NCI-H2029 (cell line): ENCODE measurements around the gene RHBDD1.

Experiments used
- DNase-seq: peaks from one replicate; lab custom pipeline; 2025; lab: John Stamatoyannopoulos, UW

Gene RHBDD1

GRCh38 chr2:226845386-226846116 is 9.7 kb downstream of the RHBDD1 start:
- no peak for DNase-seq

GRCh38 chr2:226847090-226847489 is 11.2 kb downstream of the RHBDD1 start:
- DNase-seq = no peak

DNA sequence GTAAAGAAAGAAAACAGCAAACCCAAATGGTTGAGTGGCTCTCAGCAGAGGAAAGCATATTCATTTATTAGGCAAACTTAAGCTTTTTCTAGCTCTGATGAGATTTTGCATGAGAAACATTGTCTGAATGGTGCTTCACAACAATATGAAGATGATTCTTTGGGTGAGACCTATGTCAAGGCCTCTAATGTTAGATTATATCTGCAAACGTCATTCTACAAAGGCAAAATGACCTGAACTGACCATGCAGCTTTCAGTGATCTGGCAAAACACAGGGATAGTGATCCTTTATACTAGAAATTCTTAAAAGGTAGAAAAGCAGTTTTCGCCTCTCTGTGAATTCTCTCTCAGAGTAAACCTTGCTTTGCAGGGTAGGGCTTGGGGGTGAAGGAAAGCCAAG is 11.7 kb downstream of the RHBDD1 start:
- no peak for DNase-seq

GRCh38 chr2:226849349-226849748 is 13.5 kb downstream of the RHBDD1 start:
- no peak for DNase-seq

DNA sequence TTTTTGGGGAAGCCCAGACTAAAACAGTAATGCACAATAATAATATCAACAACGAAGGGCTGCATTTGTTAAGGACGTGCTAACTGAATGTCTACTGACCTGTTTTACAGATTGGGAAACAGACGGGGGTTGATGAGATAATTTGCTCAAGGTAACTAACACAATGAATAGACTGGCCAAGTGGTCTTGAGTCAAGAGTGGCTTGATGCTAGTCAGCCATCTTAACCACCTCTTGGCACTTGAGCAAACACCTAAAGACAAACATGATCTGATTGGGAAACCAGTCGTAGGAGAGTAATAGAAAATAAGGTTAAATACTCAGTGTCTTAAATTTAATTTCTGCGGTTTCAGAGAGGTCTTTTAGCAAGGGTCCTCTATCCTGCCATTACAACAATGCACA is 14.2 kb downstream of the RHBDD1 start:
- no peak for DNase-seq

DNA sequence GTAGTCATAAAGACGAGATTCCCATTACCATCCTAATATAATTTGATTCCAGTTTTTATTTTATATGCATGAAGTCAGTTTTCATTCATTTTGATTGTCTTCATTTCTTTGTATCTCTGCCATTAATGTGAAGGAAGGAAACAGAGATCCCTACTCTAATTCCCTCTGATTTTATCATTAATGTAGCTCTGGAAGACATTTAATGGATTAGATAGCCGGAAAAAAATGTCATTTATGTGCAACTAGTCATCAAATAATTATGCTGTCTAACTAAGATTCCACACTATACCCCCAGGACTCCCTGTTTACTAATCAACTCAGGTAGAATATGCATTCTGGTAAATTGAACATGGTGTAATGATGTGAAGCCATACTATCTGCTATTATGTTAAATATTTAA is 19.9 kb downstream of the RHBDD1 start:
- no peak for DNase-seq

DNA sequence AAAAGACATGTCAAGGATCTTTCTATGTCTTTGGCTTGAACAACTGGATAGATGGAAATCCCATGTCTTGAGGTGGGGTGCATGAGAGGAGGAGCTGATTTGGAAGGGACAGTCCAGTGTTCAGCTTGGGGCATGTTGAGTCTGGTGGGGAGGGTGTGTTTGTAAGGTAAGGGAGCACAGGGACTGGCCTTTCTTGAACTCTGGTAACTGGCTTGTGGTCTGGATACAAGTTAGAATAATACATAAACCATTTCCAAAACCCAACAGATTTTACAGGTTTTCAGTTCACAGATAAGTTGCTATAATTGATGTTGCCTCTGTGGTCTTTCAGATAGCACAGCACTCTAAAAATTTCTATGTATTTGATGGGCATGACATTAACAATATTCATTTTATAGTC is 24.2 kb downstream of the RHBDD1 start:
- DNase-seq = no peak

DNA sequence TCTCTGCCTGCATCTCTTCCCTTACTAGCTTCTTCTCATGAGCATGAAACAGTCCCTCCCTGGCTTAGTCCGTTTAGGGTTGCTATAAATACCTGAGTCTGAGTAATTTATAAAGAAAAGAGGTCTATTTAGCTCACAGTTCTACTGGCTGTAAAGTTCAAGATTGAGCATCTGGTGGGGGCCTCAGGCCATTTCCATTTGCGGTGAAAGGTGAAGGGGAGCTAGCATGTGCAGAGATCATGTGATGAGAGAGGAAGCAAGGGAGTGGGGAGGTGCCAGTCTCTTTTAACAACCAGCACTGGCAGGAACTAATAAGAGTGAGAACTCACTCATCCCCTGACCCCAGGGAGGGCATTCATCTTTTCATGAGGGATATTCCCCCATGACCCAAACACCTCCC is 26.8 kb downstream of the RHBDD1 start:
- DNase-seq = no peak

- no peak for DNase-seq
Measured at GRCh38 chr2:226865273-226865672, 29.4 kb downstream of the RHBDD1 start.

GRCh38 chr2:226865710-226866109 is 29.9 kb downstream of the RHBDD1 start:
- DNase-seq = no peak

DNA sequence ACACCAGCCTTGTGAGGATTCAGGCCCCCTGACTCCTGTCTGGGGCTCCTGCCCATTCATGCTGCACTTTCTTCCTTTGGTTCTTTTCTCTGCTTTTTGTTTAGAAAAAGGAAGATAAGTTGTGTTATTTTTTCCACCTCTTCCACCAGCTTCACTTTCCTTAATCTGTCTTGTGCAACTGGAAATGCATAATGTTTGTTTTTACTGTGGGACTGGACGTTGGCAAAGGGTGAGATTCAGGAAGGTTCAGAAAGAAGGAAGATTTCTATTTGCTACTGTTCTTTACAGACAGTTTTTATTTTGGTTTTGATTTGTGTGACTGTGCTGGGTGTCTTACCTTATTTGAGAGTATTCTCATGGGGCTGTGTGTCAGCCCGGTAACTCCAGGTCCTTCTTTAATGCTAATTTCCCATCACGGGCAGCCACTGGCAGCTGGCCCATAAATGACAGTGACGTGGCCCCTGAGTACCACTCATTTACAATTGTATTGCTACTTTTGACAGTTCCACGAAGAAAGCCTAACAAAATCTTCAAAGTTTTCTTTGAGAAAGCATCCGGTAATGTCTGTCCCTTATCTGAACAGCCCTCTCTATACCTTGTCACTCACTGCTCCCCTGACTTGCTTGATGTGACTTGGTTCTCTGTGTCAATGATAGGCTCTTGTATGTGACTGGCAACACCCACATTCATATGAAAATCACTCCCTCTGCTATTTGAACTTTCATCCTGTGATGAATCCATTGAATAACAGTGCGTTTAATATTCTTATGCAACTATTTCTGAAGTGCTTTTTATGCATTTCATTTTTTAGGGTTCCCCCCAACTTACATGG is 32.7 kb downstream of the RHBDD1 start:
- DNase-seq = no peak

- DNase-seq = no peak
Measured at GRCh38 chr2:226869371-226869770, 33.5 kb downstream of the RHBDD1 start.

- DNase-seq = no peak
Measured at GRCh38 chr2:226873051-226873620, 37.3 kb downstream of the RHBDD1 start.

GRCh38 chr2:226873826-226874225 is 38.0 kb downstream of the RHBDD1 start:
- no peak for DNase-seq

- no peak for DNase-seq
Measured at GRCh38 chr2:226874749-226875148, 38.9 kb downstream of the RHBDD1 start.

DNA sequence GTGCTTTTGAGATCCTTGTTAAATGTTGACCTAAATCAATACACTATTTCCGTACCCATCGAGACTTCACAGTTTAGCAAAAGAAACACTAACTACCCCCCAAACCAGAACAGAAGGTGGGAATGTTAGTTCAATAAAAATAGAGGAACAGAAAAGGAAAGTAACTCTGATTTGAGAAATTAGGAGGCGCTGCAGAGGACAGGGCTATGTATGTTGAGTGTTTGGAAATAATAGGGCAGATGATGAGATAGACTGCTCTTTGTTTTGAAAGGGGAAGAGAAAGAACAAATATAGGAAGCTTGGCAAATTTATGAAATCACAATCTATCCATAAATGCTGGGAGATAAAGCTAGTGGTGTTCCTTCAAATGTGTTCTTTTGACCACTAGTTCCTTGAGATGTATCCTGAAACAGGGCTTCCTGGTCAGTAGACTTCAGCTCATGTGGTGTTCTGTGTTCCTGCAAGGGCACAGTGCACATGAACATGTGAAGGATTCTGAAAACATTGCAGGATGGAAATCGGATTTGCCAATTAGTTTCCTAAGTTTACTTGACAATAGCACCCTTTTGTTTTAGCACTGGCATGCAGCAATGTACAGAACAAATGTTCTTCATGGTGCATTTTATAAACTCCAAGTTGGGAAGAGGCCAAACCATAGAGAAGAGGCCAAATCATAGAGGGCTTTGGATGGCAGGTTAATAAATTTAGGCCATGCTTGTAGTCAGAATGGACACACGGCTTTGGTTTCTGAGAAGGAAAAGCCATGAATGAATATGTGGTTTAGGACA is 39.8 kb downstream of the RHBDD1 start:
- no peak for DNase-seq

- DNase-seq = no peak
Measured at GRCh38 chr2:226877491-226877890, 41.6 kb downstream of the RHBDD1 start.

- no peak for DNase-seq
Measured at GRCh38 chr2:226881287-226881686, 45.4 kb downstream of the RHBDD1 start.

GRCh38 chr2:226882606-226883005 is 46.8 kb downstream of the RHBDD1 start:
- DNase-seq = no peak

- DNase-seq = no peak
Measured at GRCh38 chr2:226883296-226883795, 47.5 kb downstream of the RHBDD1 start.

- DNase-seq = no peak
Measured at GRCh38 chr2:226884166-226884565, 48.3 kb downstream of the RHBDD1 start.

GRCh38 chr2:226885769-226886435 is 50.0 kb downstream of the RHBDD1 start:
- no peak for DNase-seq
